GM11168 (cell line): ENCODE data around the gene SLC38A10.

Experiments
- in situ Hi-C: fragments of 300-500 bp; cut with MboI; formaldehyde crosslinking; loops from one replicate; pipeline ENCODE4 v1.12.0; 2022; ENCODE audit warnings: low sequenced_read_pairs; ENCODE audit not compliant: unreplicated experiment

The SLC38A10 gene

GRCh38 chr17:81295031-81295675 lies at the start of gene SLC38A10:
TSS of gene SLC38A10 (minus strand) at chr17:81295307. CDS start at chr17:81294921, 386 bp downstream.
- in situ Hi-C loops, result loop anchor here (25.0 kb wide), 1 partner anchor 192 kb away; no protein-coding TSS in a partner anchor

GRCh38 chr17:81342269-81343070 lies 47.4 kb upstream of the SLC38A10 start:
- in situ Hi-C loops, result no loop called here

- in situ Hi-C loops, result no loop called here
Measured at GRCh38 chr17:81341516-81342268, 46.6 kb upstream of the SLC38A10 start.

- in situ Hi-C loops, result no loop called here
Measured at GRCh38 chr17:81340607-81341515, 45.8 kb upstream of the SLC38A10 start.

GRCh38 chr17:81339534-81340296 lies 44.6 kb upstream of the SLC38A10 start:
- in situ Hi-C loops, result no loop called here

- in situ Hi-C loops, result no loop called here
Measured at GRCh38 chr17:81339191-81339533, 44.1 kb upstream of the SLC38A10 start.

GRCh38 chr17:81338274-81339190 lies 43.4 kb upstream of the SLC38A10 start:
- in situ Hi-C loops, result no loop called here

GRCh38 chr17:81337476-81337879 lies 42.4 kb upstream of the SLC38A10 start:
- in situ Hi-C loops, result no loop called here

GRCh38 chr17:81336930-81337325 lies 41.8 kb upstream of the SLC38A10 start:
- in situ Hi-C loops, result no loop called here

GRCh38 chr17:81336296-81336929 lies 41.3 kb upstream of the SLC38A10 start:
- in situ Hi-C loops, result no loop called here

- in situ Hi-C loops, result no loop called here
Measured at GRCh38 chr17:81335773-81336157, 40.7 kb upstream of the SLC38A10 start.

GRCh38 chr17:81334987-81335772 lies 40.1 kb upstream of the SLC38A10 start:
- in situ Hi-C loops, result no loop called here

- in situ Hi-C loops, result no loop called here
Measured at GRCh38 chr17:81334391-81334901, 39.3 kb upstream of the SLC38A10 start.

GRCh38 chr17:81333616-81334368 lies 38.7 kb upstream of the SLC38A10 start:
- in situ Hi-C loops, result no loop called here

GRCh38 chr17:81332914-81333528 lies 37.9 kb upstream of the SLC38A10 start:
- in situ Hi-C loops, result no loop called here
